H1 (cell line): ENCODE measurements around the gene CXXC4. TPM values are rescaled to one million over a fixed set of nuclear protein-coding genes. Genes with fewer than 3 reads are reported as not detected.

Experiments
- CTCF ChIA-PET: fragments of 300-600 bp; sonication (Branson Sonifier 250); formaldehyde crosslinking; loops from one replicate; lab custom pipeline; 2021; ENCODE audit not compliant: partially characterized antibody; lab: Charles Lee
- POLR2A ChIA-PET: fragments of 300-600 bp; sonication (Branson Sonifier 250); formaldehyde crosslinking; loops from one replicate; lab custom pipeline; 2021; ENCODE audit warnings: inconsistent platforms; ENCODE audit not compliant: partially characterized antibody; lab: Charles Lee
- DNase-seq, 2 experiments: peaks; one replicate each; pipeline versions ENCODE4 v3.0.0 to v3.0.0-alpha.2; 2010 to 2022; ENCODE audit warnings: low spot score in 2 of 2, low read depth in 1 of 2, mixed read lengths in 1 of 2
- FAIRE-seq: peaks from 2 replicates; lab custom pipeline; 2011; peaks lifted over from hg19 to GRCh38; lab: Jason Lieb, UNC
- H2AFZ ChIP-seq: 2 replicates; pipeline ENCODE4 v1.8.1; 2012; ENCODE audit warnings: low read length, inconsistent platforms
- H2AK5ac ChIP-seq: 2 replicates; pipeline ENCODE4 v1.6.1; 2013; ENCODE audit warnings: low read depth, low read length
- H2BK120ac ChIP-seq: replicated peaks from 2 replicates; pipeline ENCODE3; 2013; ENCODE audit warnings: low read depth, low read length, inconsistent platforms
- H2BK12ac ChIP-seq: 2 replicates; pipeline ENCODE4 v1.6.1; 2013; ENCODE audit warnings: low read depth, low read length
- H2BK15ac ChIP-seq: 2 replicates; pipeline ENCODE4 v1.6.1; 2013; ENCODE audit warnings: low read length
- H2BK20ac ChIP-seq: 2 replicates; pipeline ENCODE4 v1.6.1; 2013; ENCODE audit warnings: low read length
- H2BK5ac ChIP-seq: 2 replicates; pipeline ENCODE4 v1.6.1; 2013; ENCODE audit warnings: low read depth, low read length
- H3K14ac ChIP-seq: 2 replicates; pipeline ENCODE4 v1.6.1; 2013; ENCODE audit warnings: inconsistent platforms; ENCODE audit not compliant: insufficient read length
- H3K18ac ChIP-seq: 2 replicates; pipeline ENCODE4 v1.6.1; 2013; ENCODE audit warnings: low read length; ENCODE audit errors: extremely low read depth
- H3K23ac ChIP-seq: 2 replicates; pipeline ENCODE4 v1.6.1; 2013; ENCODE audit warnings: inconsistent platforms; ENCODE audit not compliant: insufficient read length
- H3K23me2 ChIP-seq: 2 replicates; pipeline ENCODE4 v1.6.1; 2013; ENCODE audit warnings: low read depth, low read length
- H3K27ac ChIP-seq: 2 replicates; pipeline ENCODE4 v1.6.1; 2011; ENCODE audit warnings: low read depth, low read length, inconsistent platforms
- H3K27me3 ChIP-seq, 4 experiments: replicated peaks in 1 of 4; 1 replicate in 1 of 4; 2 replicates in 3 of 4; pipeline versions ENCODE4 v1.6.1 to v1.8.1; 2011 to 2013; ENCODE audit warnings: low read length in 3 of 4, mild to moderate bottlenecking in 3 of 4, inconsistent platforms in 2 of 4, mixed read lengths in 2 of 4, moderate library complexity in 1 of 4; ENCODE audit not compliant: control insufficient read depth in 3 of 4, insufficient read depth in 3 of 4; ENCODE audit errors: extremely low read depth in 1 of 4
- H3K36me3 ChIP-seq, 4 experiments: 2 replicates each; pipeline versions ENCODE4 v1.6.1 to v1.8.1; 2011 to 2013; ENCODE audit warnings: mild to moderate bottlenecking in 4 of 4, low read length in 3 of 4, moderate library complexity in 2 of 4, control low read depth in 1 of 4, inconsistent platforms in 1 of 4; ENCODE audit not compliant: insufficient read depth in 4 of 4, control insufficient read depth in 2 of 4
- H3K4ac ChIP-seq: replicated peaks from 2 replicates; pipeline ENCODE3; 2013; ENCODE audit warnings: low read length, low read depth, mixed read lengths, inconsistent platforms; ENCODE audit not compliant: insufficient read length
- H3K4me1 ChIP-seq, 4 experiments: replicated peaks in 1 of 4; 1 replicate in 1 of 4; 2 replicates in 3 of 4; pipeline versions ENCODE4 v1.6.1 to v1.8.1; 2011 to 2013; ENCODE audit warnings: low read length in 3 of 4, inconsistent platforms in 2 of 4, mixed read lengths in 1 of 4; ENCODE audit not compliant: insufficient read depth in 4 of 4, control insufficient read depth in 3 of 4
- H3K4me2 ChIP-seq, 2 experiments: 2 replicates each; pipeline versions ENCODE4 v1.6.1 to v1.8.1; 2011 to 2013; ENCODE audit warnings: low read depth in 2 of 2, low read length in 2 of 2, control low read depth in 1 of 2, inconsistent platforms in 1 of 2, mild to moderate bottlenecking in 1 of 2; ENCODE audit not compliant: insufficient read depth in 1 of 2
- H3K4me3 ChIP-seq, 4 experiments: fragments of 200-600, 300-600 bp in 1 of 4; sonication (generic), shearing (Covaris generic), sonication (Bioruptor Twin) in 1 of 4; 2 replicates each; pipeline versions ENCODE4 v1.5.1 to v1.8.1; 2011 to 2016; ENCODE audit warnings: low read length in 4 of 4, low read depth in 3 of 4, control low read depth in 2 of 4, inconsistent platforms in 2 of 4, mild to moderate bottlenecking in 2 of 4, mixed read lengths in 1 of 4, moderate library complexity in 1 of 4; ENCODE audit not compliant: insufficient read depth in 2 of 4; ENCODE audit errors: extremely low read depth in 1 of 4
- H3K56ac ChIP-seq: replicated peaks from 2 replicates; pipeline ENCODE3; 2013; ENCODE audit warnings: low read depth, mild to moderate bottlenecking, mixed read lengths, low read length, inconsistent platforms; ENCODE audit not compliant: insufficient read length
- H3K79me1 ChIP-seq: 2 replicates; pipeline ENCODE4 v1.6.1; 2013; ENCODE audit warnings: low read depth, low read length, control low read depth
- H3K79me2 ChIP-seq, 2 experiments: 2 replicates each; pipeline versions ENCODE4 v1.6.1 to v1.8.1; 2012 to 2013; ENCODE audit warnings: low read length in 2 of 2, mild to moderate bottlenecking in 2 of 2, inconsistent platforms in 1 of 2; ENCODE audit not compliant: insufficient read depth in 2 of 2, control insufficient read depth in 1 of 2
- H3K9ac ChIP-seq, 4 experiments: replicated peaks in 1 of 4; 1 replicate in 1 of 4; 2 replicates in 3 of 4; pipeline versions ENCODE4 v1.6.1 to v1.8.1; 2011 to 2013; ENCODE audit warnings: low read depth in 3 of 4, low read length in 3 of 4, control low read depth in 2 of 4, mild to moderate bottlenecking in 2 of 4, moderate library complexity in 2 of 4, inconsistent platforms in 1 of 4; ENCODE audit errors: extremely low read depth in 1 of 4
- H3K9me3 ChIP-seq, 2 experiments: 2 replicates each; pipeline versions ENCODE4 v1.6.1 to v1.8.1; 2012 to 2013; ENCODE audit warnings: mild to moderate bottlenecking in 2 of 2, moderate library complexity in 2 of 2, control low read depth in 1 of 2, inconsistent platforms in 1 of 2, low read depth in 1 of 2, low read length in 1 of 2, mixed read lengths in 1 of 2; ENCODE audit not compliant: insufficient read depth in 2 of 2
- H4K20me1 ChIP-seq, 2 experiments: replicated peaks in 1 of 2; 2 replicates each; pipeline versions ENCODE3 to v1.8.1; 2011 to 2013; ENCODE audit warnings: inconsistent platforms in 2 of 2, low read length in 2 of 2, mild to moderate bottlenecking in 1 of 2; ENCODE audit not compliant: insufficient read depth in 2 of 2, control insufficient read depth in 1 of 2
- H4K5ac ChIP-seq: 2 replicates; pipeline ENCODE4 v1.6.1; 2013; ENCODE audit warnings: low read length, low read depth, mixed read lengths, inconsistent platforms; ENCODE audit not compliant: insufficient read length
- H4K8ac ChIP-seq: 2 replicates; pipeline ENCODE4 v1.8.0; 2013; ENCODE audit warnings: mild to moderate bottlenecking, moderate library complexity, low read length, inconsistent platforms; ENCODE audit not compliant: insufficient read depth; ENCODE audit errors: extremely low read depth
- H4K91ac ChIP-seq: replicated peaks from 2 replicates; pipeline ENCODE3; 2013; ENCODE audit warnings: low read length, mixed read lengths, inconsistent platforms; ENCODE audit not compliant: insufficient read length
- ATF3 ChIP-seq: IDR thresholded peaks from 2 replicates; pipeline ENCODE4 v1.6.1; 2011; ENCODE audit warnings: low read depth, mild to moderate bottlenecking, low read length; ENCODE audit not compliant: insufficient read depth
- CBX8 ChIP-seq: fragments of 300-800, 300-1000 bp; sonication (generic); IDR thresholded peaks from 2 replicates; pipeline ENCODE4 v1.7.1; 2016; ENCODE audit warnings: low read depth, low read length, borderline replicate concordance
- EP300 ChIP-seq, 2 experiments: IDR thresholded peaks; 1 replicate in 1 of 2; 2 replicates in 1 of 2; pipeline ENCODE4 v1.6.1; 2011 to 2012; ENCODE audit warnings: low read depth in 2 of 2, low read length in 2 of 2, mild to moderate bottlenecking in 2 of 2, borderline replicate concordance in 1 of 2, inconsistent platforms in 1 of 2, moderate library complexity in 1 of 2
- FOSL1 ChIP-seq: IDR thresholded peaks from 2 replicates; pipeline ENCODE4 v1.6.1; 2011; ENCODE audit warnings: mild to moderate bottlenecking, low read depth, low read length, moderate library complexity; ENCODE audit not compliant: insufficient read depth
- HDAC6 ChIP-seq: IDR thresholded peaks from one replicate; pipeline ENCODE4 v1.7.1; 2012; ENCODE audit warnings: low read depth, mild to moderate bottlenecking, inconsistent platforms, low read length, moderate library complexity
- JUN ChIP-seq: IDR thresholded peaks from 2 replicates; pipeline ENCODE4 v1.6.1; 2011; ENCODE audit warnings: low read depth, mild to moderate bottlenecking, improper control_type of control experiment, low read length
- MAX ChIP-seq: IDR thresholded peaks from 2 replicates; pipeline ENCODE4 v1.6.1; 2012; ENCODE audit warnings: inconsistent platforms
- POLR2AphosphoS5 ChIP-seq: IDR thresholded peaks from 2 replicates; pipeline ENCODE4 v1.6.1; 2011; ENCODE audit warnings: low read depth, low read length
- SP4 ChIP-seq: IDR thresholded peaks from 2 replicates; pipeline ENCODE4 v1.6.1; 2012; ENCODE audit warnings: low read length, inconsistent platforms
- TBP ChIP-seq: IDR thresholded peaks from 2 replicates; pipeline ENCODE4 v1.6.1; 2011; ENCODE audit warnings: low read depth, low read length, improper control_type of control experiment
- WGBS, 2 experiments: shearing (Covaris generic) in 1 of 2; methylation state at CpG; one replicate each; pipeline versions ENCODE4 v1.1.6 to v1.1.7; 2013 to 2015; ENCODE audit warnings: low lambda C conversion rate in 2 of 2, mixed read lengths in 2 of 2, inconsistent platforms in 1 of 2, low coverage in 1 of 2, missing lambda C conversion rate in 1 of 2; ENCODE audit not compliant: insufficient replicate concordance in 2 of 2, insufficient coverage in 1 of 2, insufficient read length in 1 of 2; ENCODE audit errors: extremely low coverage in 1 of 2, missing lambda C conversion rate in 1 of 2; 5-methylcytosine and 5-hydroxymethylcytosine counted together
- polyA plus RNA-seq, 7 experiments: library from polyadenylated mRNA; depleted of rRNA in 3 of 7; stranded (reverse) in 5 of 7; unstranded in 2 of 7; fragments of >200 nt in 5 of 7; fragments of 200-250 nt in 2 of 7; gene quantifications; 1 replicate in 5 of 7; 2 replicates in 1 of 7; 4 replicates in 1 of 7; pipeline versions ENCODE4 v1.2.1 to v1.2.3, GENCODE V29; 2011 to 2013; ENCODE audit warnings: missing spikeins in 2 of 7, mixed read lengths in 2 of 7
- total RNA-seq: library from RNA; stranded (reverse); fragmentation: NEBNext Ultra II Directional; extraction: Animal tissue kit (Norgen Biotek cat#: 25700); gene quantifications from 2 replicates; pipeline ENCODE4 v1.2.1, GENCODE V29; 2021

The CXXC4 gene
- total and polyA plus RNA-seq, 2 of the 8 experiments (the other 6 are each of a cell fraction or from before 2014, with no cell fraction given) = 1.3 to 1.8 TPM

- no peaks in the 10 kb centered on the region for H4K20me1 ChIP-seq
- no peak overlapping the region for H3K9ac ChIP-seq
- H2AK5ac ChIP-seq = no peak overlapping the region
- no peak for TF ChIP-seq CBX8
- no peak for TF ChIP-seq POLR2AphosphoS5
- TF ChIP-seq JUN = no peak
- no peak for TF ChIP-seq FOSL1
- TF ChIP-seq MAX = no peak
- no peak for TF ChIP-seq TBP
- no peak for TF ChIP-seq HDAC6
- TF ChIP-seq ATF3 = no peak
- no peak for TF ChIP-seq SP4
- TF ChIP-seq EP300 (IDR thresholded peaks at IDR 0.05; ENCODE audit: borderline replicate concordance in 1 of 2, low read depth in 2 of 2, low read length in 2 of 2) = no peak
Observed at GRCh38 chr4:104449537-104449936, 45.2 kb downstream of the CXXC4 start.

More at GRCh38 chr4:104449537-104449936, 45.2 kb downstream of the CXXC4 start:
- Histone ChIP-seq H3K23me2 (no peaks in the 10 kb centered on the region), H2BK120ac (no peak overlapping the region), H2BK5ac (no peak overlapping the region), H2BK20ac (no peak overlapping the region), H3K36me3 (no peaks in the 10 kb centered on the region; a peak in 1 of 8 replicates), H3K18ac (no peak overlapping the region), H2AFZ (no peak overlapping the region), H4K91ac (no peak overlapping the region), H3K56ac (no peak overlapping the region), H2BK15ac (no peak overlapping the region), H3K9me3 (no peaks in the 10 kb centered on the region), H4K5ac (no peak overlapping the region), H3K79me1 (no peaks in the 10 kb centered on the region), H3K4ac (no peak overlapping the region), H3K27ac (no peak overlapping the region), H3K23ac (no peak overlapping the region), H3K4me3 (no peak overlapping the region), H3K14ac (no peak overlapping the region), H3K79me2 (no peaks in the 10 kb centered on the region), H2BK12ac (no peak overlapping the region), H3K4me1 (peaks cover 0 to 12% (median 0%) of the 10 kb centered on the region in 4 experiments; a peak in 3 of 7 replicates), H3K27me3 (no peaks in the 10 kb centered on the region), H4K8ac (no peak overlapping the region), H3K4me2 (no peak overlapping the region)
- no peak for FAIRE-seq
- 88% methylated on average over 3 of the region's 3 CpGs; no CpG with 5 or more reads in 1 of the 2 experiments for WGBS, 2 experiments
- CTCF ChIA-PET = interaction anchor here (0.5 to 1.2 kb wide), 3 partner anchors 27 to 385 kb away, joined by 3 to 4 read pairs (median 3); no protein-coding TSS in a partner anchor
- DNase-seq = no peak
- POLR2A ChIA-PET = interaction anchor here (0.8 kb wide), 1 partner anchor 44 kb away, joined by 4 read pairs; no protein-coding TSS in a partner anchor
